Keratinocyte (primary cell): Measurements from ENCODE around the gene ADGRL3.

Source experiments
- EZH2 ChIP-seq: IDR thresholded peaks from one replicate; pipeline ENCODE4 v1.6.1; 2012; ENCODE audit warnings: inconsistent platforms, mild to moderate bottlenecking, low read length, moderate library complexity
- TF ChIP-seq, protein P1 (sequence below), 3 experiments: IDR thresholded peaks in 1 of 3; conservative IDR thresholded peaks in 1 of 3; optimal IDR thresholded peaks in 1 of 3; 2 replicates in 2 of 3; 3 replicates in 1 of 3; pipeline versions ENCODE3 to v1.5.1; 2011; ENCODE audit warnings: low read length in 3 of 3, mild to moderate bottlenecking in 3 of 3, moderate library complexity in 2 of 3, control low read depth in 1 of 3, inconsistent platforms in 1 of 3; ENCODE audit not compliant: insufficient read depth in 2 of 3; ENCODE audit errors: extremely low read depth in 1 of 3

DNA sequence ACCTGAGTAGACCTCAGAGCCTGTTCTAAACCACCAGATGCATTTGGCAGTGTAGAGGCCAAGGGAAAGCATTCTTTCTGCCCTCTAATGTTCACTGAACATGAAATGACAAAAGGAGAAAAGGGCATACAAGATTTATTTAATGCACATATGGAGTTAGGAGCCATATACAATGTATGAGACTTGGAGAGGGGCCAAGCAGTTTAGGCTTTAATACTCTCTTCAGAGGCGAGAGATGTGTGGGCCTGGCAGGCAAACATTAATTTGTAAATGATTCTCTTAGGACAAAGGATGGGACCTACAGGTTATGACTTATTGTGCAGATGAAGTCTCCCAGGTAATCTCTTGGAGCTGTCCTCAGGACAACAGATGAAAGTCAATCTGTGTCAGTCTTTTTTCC is 631.9 kb downstream of the ADGRL3 start:
- TF ChIP-seq, protein P1, sequence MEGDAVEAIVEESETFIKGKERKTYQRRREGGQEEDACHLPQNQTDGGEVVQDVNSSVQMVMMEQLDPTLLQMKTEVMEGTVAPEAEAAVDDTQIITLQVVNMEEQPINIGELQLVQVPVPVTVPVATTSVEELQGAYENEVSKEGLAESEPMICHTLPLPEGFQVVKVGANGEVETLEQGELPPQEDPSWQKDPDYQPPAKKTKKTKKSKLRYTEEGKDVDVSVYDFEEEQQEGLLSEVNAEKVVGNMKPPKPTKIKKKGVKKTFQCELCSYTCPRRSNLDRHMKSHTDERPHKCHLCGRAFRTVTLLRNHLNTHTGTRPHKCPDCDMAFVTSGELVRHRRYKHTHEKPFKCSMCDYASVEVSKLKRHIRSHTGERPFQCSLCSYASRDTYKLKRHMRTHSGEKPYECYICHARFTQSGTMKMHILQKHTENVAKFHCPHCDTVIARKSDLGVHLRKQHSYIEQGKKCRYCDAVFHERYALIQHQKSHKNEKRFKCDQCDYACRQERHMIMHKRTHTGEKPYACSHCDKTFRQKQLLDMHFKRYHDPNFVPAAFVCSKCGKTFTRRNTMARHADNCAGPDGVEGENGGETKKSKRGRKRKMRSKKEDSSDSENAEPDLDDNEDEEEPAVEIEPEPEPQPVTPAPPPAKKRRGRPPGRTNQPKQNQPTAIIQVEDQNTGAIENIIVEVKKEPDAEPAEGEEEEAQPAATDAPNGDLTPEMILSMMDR (optimal IDR thresholded peaks at IDR 0.05 in 1 of 3, IDR thresholded peaks at IDR 0.05 in 1 of 3, conservative IDR thresholded peaks at IDR 0.05 in 1 of 3; ENCODE audit: extremely low read depth in 1 of 3, insufficient read depth in 2 of 3, low read length in 3 of 3) = no peak
- no peak for TF ChIP-seq EZH2
